OCI-LY3 (cell line): ENCODE results near the gene DERL2.

Experiments
- H2AFZ ChIP-seq: fragments of 200-600, 300-600 bp; shearing (Covaris generic); 2 replicates; pipeline ENCODE4 v1.6.0; 2014; ENCODE audit warnings: antibody characterized with exemption, low read depth, low read length
- H3K27ac ChIP-seq: fragments of 200-600, 300-600 bp; sonication (generic); 2 replicates; pipeline ENCODE4 v1.5.1; 2014; ENCODE audit warnings: mild to moderate bottlenecking, low read length, moderate library complexity, mixed read lengths
- H3K27me3 ChIP-seq: fragments of 200-600, 300-600 bp; sonication (generic); 2 replicates; pipeline ENCODE4 v1.6.1; 2014; ENCODE audit warnings: low read depth, low read length, mixed read lengths
- H3K36me3 ChIP-seq: fragments of 200-600, 300-600 bp; sonication (generic); replicated peaks from 2 replicates; pipeline ENCODE3; 2014; ENCODE audit warnings: low read depth, low read length, mixed read lengths
- H3K4me1 ChIP-seq: fragments of 300-600, 200-600 bp; sonication (generic); 2 replicates; pipeline ENCODE4 v1.6.1; 2014; ENCODE audit warnings: low read length, mixed read lengths
- H3K4me2 ChIP-seq: fragments of 200-600, 300-600 bp; sonication (generic); 2 replicates; pipeline ENCODE4 v1.6.1; 2014; ENCODE audit warnings: low read length, mixed read lengths
- H3K4me3 ChIP-seq: fragments of 300-600, 200-600 bp; sonication (generic); 2 replicates; pipeline ENCODE4 v1.5.1; 2014; ENCODE audit warnings: antibody characterized with exemption, mild to moderate bottlenecking, low read length, moderate library complexity
- H3K79me2 ChIP-seq: fragments of 300-600, 200-600 bp; shearing (Covaris generic); 2 replicates; pipeline ENCODE4 v1.6.1; 2014; ENCODE audit warnings: mild to moderate bottlenecking, low read length, mixed read lengths
- H3K9ac ChIP-seq: fragments of 300-600, 200-600 bp; shearing (Covaris generic); 2 replicates; pipeline ENCODE4 v1.6.0; 2014; ENCODE audit warnings: mild to moderate bottlenecking, low read length, moderate library complexity
- H3K9me3 ChIP-seq: fragments of 200-600, 300-600 bp; shearing (Covaris generic); 2 replicates; pipeline ENCODE4 v1.6.1; 2014; ENCODE audit warnings: low read length, mixed read lengths; ENCODE audit not compliant: insufficient read depth
- H4K20me1 ChIP-seq: fragments of 200-600, 300-600 bp; sonication (generic); 2 replicates; pipeline ENCODE4 v1.6.1; 2016; ENCODE audit warnings: low read length, mixed read lengths; ENCODE audit not compliant: insufficient read depth
- EZH2phosphoT487 ChIP-seq: fragments of 200-600 bp; shearing (Covaris generic); IDR thresholded peaks from 2 replicates; pipeline ENCODE4 v1.6.1; 2018; ENCODE audit warnings: antibody characterized with exemption, mixed run types, low read depth
- TF ChIP-seq, protein P1 (sequence below): fragments of 200-600, 300-600 bp; sonication (generic); IDR thresholded peaks from 2 replicates; pipeline ENCODE4 v1.5.1; 2014; ENCODE audit warnings: antibody characterized with exemption, low read length, low read depth

Gene DERL2

DNA sequence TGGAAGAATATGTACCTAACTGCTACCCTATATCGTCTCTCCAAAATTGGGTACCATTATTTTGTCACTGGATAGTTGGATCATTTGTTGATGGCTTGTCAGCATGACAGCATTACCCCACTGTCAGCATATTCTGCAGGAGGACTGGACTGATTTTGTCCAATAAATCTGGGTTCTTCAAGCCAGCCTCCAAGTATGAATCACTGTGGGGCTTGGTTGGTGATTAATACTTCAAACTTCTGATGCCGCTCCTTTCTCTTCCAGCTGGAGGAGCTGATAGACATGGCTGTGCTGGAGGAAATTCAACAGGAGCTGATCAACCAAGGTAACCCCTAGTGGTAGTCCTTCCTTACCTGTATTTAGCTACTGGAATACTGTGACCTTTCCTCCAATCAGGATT, 63.5 kb downstream of the DERL2 start:
- Histone ChIP-seq H3K27me3 (no peaks in the 10 kb centered on the region), H3K4me1 (peaks cover 8% of the 10 kb centered on the region), H3K4me3 (no peak overlapping the region), H3K79me2 (peaks cover 51% of the 10 kb centered on the region), H3K9me3 (no peaks in the 10 kb centered on the region), H3K27ac (no peak overlapping the region), H3K9ac (no peak overlapping the region), H3K4me2 (no peak overlapping the region), H3K36me3 (peaks cover 36% of the 10 kb centered on the region), H2AFZ (no peak overlapping the region), H4K20me1 (no peaks in the 10 kb centered on the region)
- TF ChIP-seq EZH2phosphoT487, result no peak
- TF ChIP-seq, protein P1, sequence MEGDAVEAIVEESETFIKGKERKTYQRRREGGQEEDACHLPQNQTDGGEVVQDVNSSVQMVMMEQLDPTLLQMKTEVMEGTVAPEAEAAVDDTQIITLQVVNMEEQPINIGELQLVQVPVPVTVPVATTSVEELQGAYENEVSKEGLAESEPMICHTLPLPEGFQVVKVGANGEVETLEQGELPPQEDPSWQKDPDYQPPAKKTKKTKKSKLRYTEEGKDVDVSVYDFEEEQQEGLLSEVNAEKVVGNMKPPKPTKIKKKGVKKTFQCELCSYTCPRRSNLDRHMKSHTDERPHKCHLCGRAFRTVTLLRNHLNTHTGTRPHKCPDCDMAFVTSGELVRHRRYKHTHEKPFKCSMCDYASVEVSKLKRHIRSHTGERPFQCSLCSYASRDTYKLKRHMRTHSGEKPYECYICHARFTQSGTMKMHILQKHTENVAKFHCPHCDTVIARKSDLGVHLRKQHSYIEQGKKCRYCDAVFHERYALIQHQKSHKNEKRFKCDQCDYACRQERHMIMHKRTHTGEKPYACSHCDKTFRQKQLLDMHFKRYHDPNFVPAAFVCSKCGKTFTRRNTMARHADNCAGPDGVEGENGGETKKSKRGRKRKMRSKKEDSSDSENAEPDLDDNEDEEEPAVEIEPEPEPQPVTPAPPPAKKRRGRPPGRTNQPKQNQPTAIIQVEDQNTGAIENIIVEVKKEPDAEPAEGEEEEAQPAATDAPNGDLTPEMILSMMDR, result no peak
